Measurements from ENCODE around the gene KCNJ1. TPM values are rescaled to one million over a fixed set of nuclear protein-coding genes. Genes with fewer than 3 reads are reported as not detected.
A peak's percentile ranks its signal among the peaks of the same experiment; 100 is the strongest.

KCNJ1 gene
- total RNA-seq, 1 experiment from 2014 or later: not detected

DNA sequence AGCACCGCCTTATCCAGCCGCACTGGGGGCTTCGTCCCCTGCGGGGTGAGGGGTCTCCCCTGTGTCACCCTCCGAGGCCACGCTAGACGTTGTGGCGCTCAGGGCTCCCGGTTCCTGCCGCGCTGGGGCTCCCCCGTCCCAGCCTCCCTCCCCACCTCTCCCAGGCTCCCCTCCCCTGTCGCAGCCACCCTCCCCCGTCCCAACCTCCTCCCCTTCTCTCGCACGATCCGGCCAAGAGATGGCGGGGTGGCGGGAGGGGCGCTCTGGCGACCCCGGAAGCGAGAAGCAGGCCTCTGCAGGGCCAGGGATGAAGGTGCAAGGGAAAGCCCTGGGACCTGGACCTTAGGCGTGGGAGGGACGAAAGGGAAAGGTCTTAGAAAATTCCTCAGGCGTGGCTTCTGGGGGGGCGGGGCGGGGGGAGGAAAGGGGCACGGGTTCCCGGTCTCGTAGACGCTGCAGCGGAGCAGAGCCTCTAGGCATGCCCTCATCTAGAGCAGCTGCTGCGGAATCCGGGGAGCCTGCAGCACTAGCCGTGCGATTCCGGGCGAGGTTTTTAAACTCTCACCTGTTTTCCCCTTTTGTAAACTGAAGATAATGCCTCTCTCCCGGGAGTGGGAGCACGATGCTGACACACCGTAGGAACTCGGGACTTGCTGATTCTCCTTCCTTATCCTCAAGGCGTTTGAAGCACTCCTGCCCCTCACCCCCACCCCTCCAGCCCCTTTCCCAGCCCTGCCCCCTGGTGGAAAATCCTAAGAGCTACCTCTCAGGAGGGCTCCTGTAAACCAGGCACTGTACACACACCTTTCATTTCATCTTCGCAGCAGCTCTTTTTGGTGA lies 38.5 kb upstream of the KCNJ1 start:
- Histone ChIP-seq H3K27me3 (no peaks in the 10 kb centered on the region), H3K4me1 (peaks cover 61% of the 10 kb centered on the region), H3K4me3 (peak overlapping the region; percentile 60), H3K27ac (peak overlapping the region; percentile 97), H3K9me3 (replicated peaks) (no peaks in the 10 kb centered on the region), H3K36me3 (no peaks in the 10 kb centered on the region)
- DNase-seq: peak; percentile 87 to 89

DNA sequence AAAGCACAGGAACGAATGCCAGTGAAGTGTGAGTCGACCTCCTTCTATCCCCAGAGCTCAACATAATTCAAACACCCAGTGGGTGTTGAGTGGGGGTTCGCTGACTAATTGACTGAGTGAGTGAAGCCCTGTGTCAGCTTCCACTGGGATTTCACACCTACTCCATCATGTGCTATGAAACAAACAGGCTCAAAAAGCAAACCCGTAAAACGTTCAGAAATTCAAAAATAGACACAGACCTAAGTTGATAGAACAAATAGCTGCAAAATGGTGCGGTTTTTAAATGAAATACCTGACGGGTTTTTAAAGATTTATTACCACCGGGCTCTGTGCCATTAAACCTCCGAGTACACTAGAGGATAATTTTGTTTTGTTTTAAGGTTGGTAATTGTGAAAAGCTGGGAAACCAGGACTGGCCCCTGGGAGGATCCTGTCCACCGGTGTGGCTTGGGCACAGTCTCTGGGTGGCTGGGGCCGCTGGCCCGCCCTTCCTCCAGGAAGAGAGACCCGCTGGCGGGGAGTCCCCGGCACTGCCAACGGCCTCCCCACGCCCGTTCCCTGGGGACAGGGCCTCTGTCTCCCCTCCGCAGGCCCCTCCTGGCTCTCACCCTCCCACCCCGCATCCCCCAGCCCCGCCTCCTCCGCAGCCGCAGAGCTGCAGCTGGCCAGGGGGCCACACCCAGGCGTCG lies 37.7 kb upstream of the KCNJ1 start:
- Histone ChIP-seq H3K27me3 (no peaks in the 10 kb centered on the region), H3K27ac (peak overlapping the region; percentile 97), H3K36me3 (no peaks in the 10 kb centered on the region), H3K9me3 (replicated peaks) (no peaks in the 10 kb centered on the region), H3K4me3 (peak overlapping the region; percentile 60), H3K4me1 (peaks cover 58% of the 10 kb centered on the region)
- peak; percentile 86 to 88 for DNase-seq

DNA sequence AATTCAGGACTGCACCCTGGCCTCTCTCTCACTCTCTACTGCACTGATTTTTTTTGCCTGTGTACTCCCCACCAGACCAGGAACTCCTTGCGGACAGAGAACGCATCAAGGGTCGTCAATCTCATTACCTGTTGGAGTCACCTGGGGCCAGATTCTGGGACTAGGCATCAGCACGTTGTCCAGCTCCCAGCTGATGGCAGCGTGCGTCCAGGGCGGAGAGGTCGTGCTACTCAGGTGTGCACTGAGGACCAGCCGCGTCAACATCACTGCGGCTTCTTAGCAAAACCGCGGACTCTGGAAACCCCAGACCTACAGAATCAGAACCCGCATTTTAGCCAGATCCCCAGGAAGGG lies 37.2 kb upstream of the KCNJ1 start:
- Histone ChIP-seq H3K36me3 (no peaks in the 10 kb centered on the region), H3K9me3 (replicated peaks) (no peaks in the 10 kb centered on the region), H3K4me3 (peak overlapping the region; percentile 60), H3K27me3 (no peaks in the 10 kb centered on the region), H3K27ac (peak overlapping the region; percentile 97), H3K4me1 (peaks cover 52% of the 10 kb centered on the region)
- DNase-seq: no peak

DNA sequence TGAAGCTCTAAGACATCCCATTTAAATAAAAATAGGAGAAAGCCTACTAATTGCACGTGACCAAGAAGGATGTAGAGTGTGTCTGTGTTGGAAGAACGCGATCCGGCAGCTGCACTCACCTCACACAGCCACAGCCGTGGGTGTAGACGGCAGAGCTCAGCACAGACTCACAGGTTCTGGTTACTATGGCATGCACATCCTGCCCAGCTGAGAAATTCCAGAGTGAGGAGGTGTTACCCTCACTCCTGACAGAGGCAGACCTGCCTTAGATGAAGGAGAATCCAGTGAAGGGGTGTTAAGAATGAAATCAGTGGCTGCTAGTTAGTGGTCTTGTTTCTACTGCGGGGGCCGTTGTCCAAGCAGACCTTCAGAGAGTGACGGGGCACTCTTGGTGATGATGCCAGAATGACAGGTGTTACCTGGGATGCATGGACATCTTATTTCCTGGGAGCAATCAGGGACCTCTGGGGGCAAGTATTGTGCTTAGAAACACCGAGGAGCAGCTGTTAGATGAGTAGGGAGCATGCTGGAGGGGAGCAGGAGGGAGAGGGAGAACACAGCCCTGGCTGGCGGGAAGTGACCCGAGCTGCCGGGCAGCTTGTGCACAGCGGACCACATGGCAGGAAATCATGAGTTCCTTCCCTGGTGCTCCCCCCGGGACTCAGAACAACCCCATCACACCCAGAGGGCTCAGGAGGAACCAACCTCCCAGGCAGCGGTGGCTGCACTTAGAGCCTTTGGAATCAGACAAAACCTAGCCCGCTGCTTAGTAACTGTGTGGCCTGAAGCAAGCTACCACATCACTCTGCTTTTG lies 36.4 kb upstream of the KCNJ1 start:
- Histone ChIP-seq H3K4me3 (peak overlapping the region; percentile 13; the same call in 1 of the 2 replicates), H3K36me3 (no peaks in the 10 kb centered on the region), H3K9me3 (replicated peaks) (no peaks in the 10 kb centered on the region), H3K4me1 (peaks cover 44% of the 10 kb centered on the region), H3K27ac (peak overlapping the region; percentile 97), H3K27me3 (no peaks in the 10 kb centered on the region)
- DNase-seq: peak; percentile 70 to 75

DNA sequence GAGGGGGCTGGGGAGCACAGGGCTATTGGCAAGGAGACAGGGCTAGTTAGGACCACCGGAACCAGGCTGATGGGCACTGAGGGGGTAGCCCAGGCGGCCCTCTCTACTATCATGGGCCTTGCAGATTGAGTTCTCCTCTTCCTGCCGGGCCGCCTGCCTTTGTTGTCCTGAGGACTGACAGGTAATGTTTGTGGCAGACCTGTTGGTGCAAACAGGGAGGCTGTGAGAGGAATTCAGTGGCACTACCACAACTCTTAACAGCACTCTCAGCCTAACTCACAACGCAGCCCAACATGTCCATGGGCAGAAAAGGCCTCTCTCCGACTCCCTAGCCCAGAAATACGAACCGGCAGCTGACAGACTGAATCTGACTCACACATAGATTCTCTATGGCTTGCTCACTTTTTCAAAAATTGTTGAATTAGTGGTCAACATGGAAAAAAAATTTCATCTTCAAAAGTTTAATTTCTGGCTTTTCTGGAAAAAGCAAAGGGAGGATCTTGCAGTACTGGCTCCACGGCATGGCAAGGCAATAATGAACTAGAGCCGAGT lies 35.5 kb upstream of the KCNJ1 start:
- peaks cover 35% of the 10 kb centered on the region for H3K4me1 ChIP-seq
- H3K27ac ChIP-seq: peak overlapping the region; percentile 97
- no peak overlapping the region for H3K4me3 ChIP-seq
- no peaks in the 10 kb centered on the region for H3K27me3 ChIP-seq
- peak in 1 of 2 experiments; percentile 22 for DNase-seq
- no peaks in the 10 kb centered on the region for H3K36me3 ChIP-seq
- no peaks in the 10 kb centered on the region for H3K9me3 ChIP-seq (replicated peaks)

DNA sequence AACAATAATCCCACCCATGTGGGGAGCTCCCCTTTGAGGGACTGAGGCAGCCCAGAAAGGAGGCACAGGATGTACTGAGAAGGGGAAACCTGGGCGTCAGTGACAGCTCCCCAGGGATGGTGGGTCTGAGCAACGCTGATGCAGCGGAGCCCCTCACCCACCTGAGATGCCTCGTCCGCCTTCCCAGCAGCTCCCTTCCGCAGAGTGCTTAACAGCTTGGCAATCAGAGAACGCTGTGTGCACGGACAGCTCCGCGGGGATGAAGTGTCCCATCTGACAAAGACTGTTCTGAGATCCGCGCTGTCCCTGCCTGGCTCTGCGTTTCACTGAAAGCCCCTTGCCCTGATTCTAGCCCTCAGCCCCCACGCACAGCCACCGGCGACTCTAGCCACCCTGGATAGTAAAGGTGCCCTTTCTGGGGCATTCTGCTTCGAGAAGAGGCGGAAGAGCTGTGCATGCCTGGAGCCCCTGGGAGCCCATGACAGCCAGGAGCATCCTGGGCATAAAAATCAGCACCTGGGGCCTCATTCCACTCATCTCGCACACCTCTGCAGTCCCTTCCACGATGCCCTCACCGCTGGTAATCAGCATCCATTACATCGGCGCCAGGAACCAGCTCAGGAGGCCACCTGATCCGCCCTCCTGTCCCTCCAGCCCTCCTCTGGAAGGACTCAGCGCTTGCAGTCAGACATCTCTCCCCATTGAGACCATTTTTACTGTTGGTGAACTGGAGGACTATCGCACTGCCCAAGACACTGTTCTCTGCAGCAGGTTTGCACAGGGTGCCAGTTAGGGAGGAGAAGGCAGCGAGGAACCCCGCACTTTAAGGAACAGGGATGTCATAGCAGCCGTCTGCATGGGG lies 34.8 kb upstream of the KCNJ1 start:
- peak overlapping the region; percentile 97 for H3K27ac ChIP-seq
- peaks cover 31% of the 10 kb centered on the region for H3K4me1 ChIP-seq

DNA sequence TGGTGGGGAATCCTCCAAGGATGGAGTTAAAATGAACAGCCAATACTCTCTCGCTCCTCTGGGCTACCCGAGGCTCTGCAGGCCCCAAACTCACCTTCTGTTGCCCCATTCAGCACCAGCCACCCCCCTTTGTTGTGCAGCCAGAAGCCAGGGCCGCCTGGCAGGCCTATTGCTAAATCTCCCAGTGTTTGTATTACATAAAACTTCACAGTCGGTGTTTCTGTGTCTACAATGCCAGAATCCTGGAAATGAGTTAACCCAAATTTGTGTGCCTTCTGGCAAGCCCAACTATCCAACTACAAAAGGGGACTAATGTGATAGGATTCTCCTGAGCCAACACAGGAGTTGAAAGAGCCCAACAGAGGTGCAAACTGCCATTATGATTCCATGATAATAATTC lies 33.4 kb upstream of the KCNJ1 start:
- Histone ChIP-seq H3K27ac (no peak overlapping the region), H3K36me3 (no peaks in the 10 kb centered on the region), H3K27me3 (no peaks in the 10 kb centered on the region), H3K4me1 (peaks cover 26% of the 10 kb centered on the region), H3K4me3 (no peak overlapping the region), H3K9me3 (replicated peaks) (no peaks in the 10 kb centered on the region)
- no peak for DNase-seq

More for the DNA sequence above, 34.8 kb upstream of the KCNJ1 start:
- no peaks in the 10 kb centered on the region for H3K27me3 ChIP-seq
- DNase-seq: no peak
- H3K9me3 ChIP-seq (replicated peaks): no peaks in the 10 kb centered on the region
- no peak overlapping the region for H3K4me3 ChIP-seq
- no peaks in the 10 kb centered on the region for H3K36me3 ChIP-seq

DNA sequence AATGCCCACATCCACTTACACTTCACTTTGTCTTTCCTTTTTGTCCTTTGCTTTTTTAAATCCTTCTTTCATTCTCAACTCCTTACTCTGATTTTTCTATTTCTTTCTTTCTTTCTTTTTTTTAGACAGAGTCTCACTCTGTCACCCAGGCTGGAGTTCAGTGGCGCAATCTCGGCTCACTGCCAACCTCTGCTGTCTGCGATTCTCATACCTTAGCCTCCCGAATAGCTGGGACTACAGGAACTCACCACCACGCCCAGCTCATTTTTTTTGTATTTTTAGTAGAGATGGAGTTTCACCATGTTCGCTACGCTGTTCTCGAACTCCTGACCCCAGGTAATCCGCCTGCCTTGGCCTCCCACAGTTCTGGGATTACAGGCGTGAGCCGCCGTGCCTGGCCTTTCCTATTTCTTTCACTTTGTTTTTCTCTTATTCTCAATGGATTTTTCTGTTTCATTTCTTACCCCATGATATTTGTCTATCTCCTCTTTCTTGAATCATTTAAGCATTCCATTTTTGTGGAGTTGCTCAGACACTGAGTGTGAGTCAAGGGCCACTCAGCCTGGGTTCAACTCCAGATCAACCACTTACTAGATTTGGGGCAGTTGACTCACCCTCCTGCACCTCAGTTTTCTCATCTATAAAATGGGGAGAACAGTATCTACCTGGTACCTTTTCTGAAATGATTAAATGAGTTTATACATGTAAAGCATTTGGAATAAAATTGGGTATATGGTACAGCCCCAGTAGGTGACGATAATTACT lies 31.7 kb upstream of the KCNJ1 start:
- Histone ChIP-seq H3K4me1 (peaks cover 21% of the 10 kb centered on the region), H3K9me3 (replicated peaks) (no peaks in the 10 kb centered on the region), H3K27ac (no peak overlapping the region), H3K27me3 (no peaks in the 10 kb centered on the region), H3K4me3 (no peak overlapping the region), H3K36me3 (no peaks in the 10 kb centered on the region)
- no peak for DNase-seq

DNA sequence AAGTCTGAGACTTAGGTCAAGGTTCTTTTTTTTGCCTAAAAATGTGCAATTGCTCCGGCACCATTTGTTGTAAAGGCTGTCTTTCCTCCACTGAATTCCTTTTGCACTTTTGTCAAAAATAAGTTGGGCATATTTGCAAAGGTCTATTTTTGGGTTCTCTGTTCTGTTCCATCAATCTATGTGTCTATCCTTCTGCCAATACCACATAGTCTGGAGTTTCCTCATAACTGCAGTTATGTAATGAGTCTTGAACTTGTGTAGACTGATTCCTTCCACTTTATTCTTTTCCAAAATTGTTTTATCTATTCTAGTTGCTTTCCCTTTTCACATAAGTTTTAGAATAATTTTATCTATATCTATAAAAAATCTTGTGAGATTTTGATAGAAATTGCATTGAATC lies 30.7 kb upstream of the KCNJ1 start:
- no peaks in the 10 kb centered on the region for H3K36me3 ChIP-seq
- H3K27ac ChIP-seq: no peak overlapping the region
- H3K4me1 ChIP-seq: peaks cover 17% of the 10 kb centered on the region
- no peaks in the 10 kb centered on the region for H3K9me3 ChIP-seq (replicated peaks)
- DNase-seq: no peak
- no peaks in the 10 kb centered on the region for H3K27me3 ChIP-seq
- no peak overlapping the region for H3K4me3 ChIP-seq

DNA sequence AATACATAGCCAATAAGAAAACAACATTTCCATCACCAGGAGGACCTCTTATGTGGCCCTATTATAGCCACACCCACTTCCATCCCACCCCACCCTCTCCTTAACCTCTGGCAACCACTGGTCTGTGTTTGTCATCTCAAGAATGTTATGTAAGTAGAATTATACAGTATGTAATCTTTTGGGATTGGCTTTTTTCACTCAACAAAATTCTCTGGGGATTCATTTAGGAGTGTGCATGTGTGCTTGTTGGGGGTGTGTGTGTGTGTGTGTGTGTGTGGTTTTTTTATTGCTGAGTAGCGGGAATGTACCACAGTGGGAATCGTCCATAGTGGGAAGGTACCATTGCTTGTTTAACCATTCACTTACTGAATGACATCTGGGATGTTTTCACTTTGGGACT lies 29.3 kb upstream of the KCNJ1 start:
- Histone ChIP-seq H3K4me1 (peaks cover 10% of the 10 kb centered on the region), H3K36me3 (no peaks in the 10 kb centered on the region), H3K4me3 (no peak overlapping the region), H3K27me3 (no peaks in the 10 kb centered on the region), H3K27ac (no peak overlapping the region), H3K9me3 (replicated peaks) (no peaks in the 10 kb centered on the region)
- DNase-seq: no peak

DNA sequence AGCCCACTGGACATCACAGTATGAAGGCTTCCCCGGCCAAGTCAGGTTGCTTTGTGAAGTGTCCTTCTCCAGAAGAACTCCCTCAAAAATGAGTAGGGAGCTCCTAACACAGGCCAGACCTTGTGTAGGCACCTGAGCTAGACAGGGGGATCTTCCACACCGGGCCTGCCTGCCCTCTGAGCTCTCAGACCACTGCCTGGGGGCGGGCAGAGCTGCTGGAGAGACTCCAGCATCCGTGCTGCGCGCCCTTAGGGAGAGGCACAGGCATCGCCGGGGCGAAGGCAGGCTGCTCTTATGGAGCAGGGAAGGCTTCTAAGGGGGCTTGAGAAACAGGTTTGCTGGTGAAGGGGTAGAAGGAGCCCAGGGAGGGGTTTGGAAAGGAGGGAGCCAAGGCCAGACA lies 28.4 kb upstream of the KCNJ1 start:
- H3K27ac ChIP-seq: no peak overlapping the region
- no peak overlapping the region for H3K4me3 ChIP-seq
- peaks cover 10% of the 10 kb centered on the region for H3K4me1 ChIP-seq
- H3K36me3 ChIP-seq: no peaks in the 10 kb centered on the region
- no peaks in the 10 kb centered on the region for H3K27me3 ChIP-seq
- H3K9me3 ChIP-seq (replicated peaks): no peaks in the 10 kb centered on the region
- no peak for DNase-seq

DNA sequence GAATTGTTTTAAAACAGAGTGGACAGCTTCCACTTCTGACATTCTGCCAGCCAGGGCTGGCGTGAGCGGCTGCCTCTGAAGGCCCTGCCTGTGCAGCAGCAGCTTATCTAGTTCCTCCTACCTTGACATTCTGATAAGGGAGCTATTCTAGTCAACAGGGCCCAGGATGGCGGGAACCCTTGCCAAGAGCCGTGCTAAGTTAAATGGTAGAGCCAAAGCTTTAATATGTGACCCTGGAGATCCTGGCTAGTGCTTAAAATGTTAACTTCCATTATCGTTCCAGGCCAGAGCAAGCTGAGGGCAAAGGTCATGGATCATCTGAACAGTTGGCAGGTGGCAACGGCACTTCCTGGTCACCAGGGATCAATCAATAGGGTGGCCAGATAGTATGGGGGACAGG lies 27.6 kb upstream of the KCNJ1 start:
- Histone ChIP-seq H3K27ac (no peak overlapping the region), H3K9me3 (replicated peaks) (no peaks in the 10 kb centered on the region), H3K4me1 (peaks cover 10% of the 10 kb centered on the region), H3K27me3 (no peaks in the 10 kb centered on the region), H3K4me3 (no peak overlapping the region), H3K36me3 (no peaks in the 10 kb centered on the region)
- DNase-seq: no peak

DNA sequence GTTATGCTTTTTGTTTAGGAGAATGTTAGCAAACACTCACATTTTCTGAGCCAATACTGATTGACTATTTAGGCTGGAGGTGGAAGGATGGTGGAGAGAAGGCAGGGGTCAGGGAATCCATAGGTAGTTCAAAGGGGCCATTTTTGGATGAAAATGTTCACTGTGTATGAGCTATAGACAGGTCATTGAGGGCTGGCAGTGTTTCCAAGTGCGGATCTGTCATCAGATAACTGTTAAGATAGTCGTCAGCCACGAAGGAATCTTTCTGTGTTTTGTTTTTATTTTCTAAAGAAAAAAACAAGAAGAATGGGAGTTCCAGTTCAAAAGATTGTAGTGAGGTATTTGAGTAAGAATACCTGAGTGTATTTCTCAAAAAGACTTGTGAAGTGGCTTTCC lies 27.2 kb upstream of the KCNJ1 start:
- DNase-seq: no peak
- H3K36me3 ChIP-seq: no peaks in the 10 kb centered on the region
- H3K4me1 ChIP-seq: peaks cover 10% of the 10 kb centered on the region
- H3K4me3 ChIP-seq: no peak overlapping the region
- no peaks in the 10 kb centered on the region for H3K9me3 ChIP-seq (replicated peaks)
- no peaks in the 10 kb centered on the region for H3K27me3 ChIP-seq
- no peak overlapping the region for H3K27ac ChIP-seq

All from SJCRH30 (cell line).